ENCODE data around the gene GFOD1. TPM values are rescaled to one million over a fixed set of nuclear protein-coding genes. Genes with fewer than 3 reads are reported as not detected.

GFOD1 gene
- total and polyA plus RNA-seq, 2 donors (not counting 1 experiment from before 2014, with no cell fraction given) = 10.5 to 25.3 TPM

GRCh38 chr6:13372688-13373487 is 114.5 kb downstream of the GFOD1 start:
- DNase-seq (ENCODE audit: low read depth in 2 of 2) = no peak
- Histone ChIP-seq H3K79me2 (ENCODE audit: control insufficient read depth, insufficient read depth, low read length) (no peaks in the 10 kb centered on the region), H3K4me3 (replicated peaks in 1 of 4; ENCODE audit: control extremely low read depth in 1 of 4, insufficient read depth in 1 of 4, low read depth in 3 of 4, low read length in 4 of 4) (no peak overlapping the region), H4K20me1 (ENCODE audit: control insufficient read depth, extremely low read depth, insufficient read depth, low read length) (no peaks in the 10 kb centered on the region), H3K9ac (ENCODE audit: insufficient read depth, low read length) (no peak overlapping the region), H3K9me3 (ENCODE audit: control insufficient read depth, insufficient read depth, low read depth, low read length) (no peaks in the 10 kb centered on the region), H3K36me3 (ENCODE audit: control insufficient read depth, insufficient read depth, low read length) (no peaks in the 10 kb centered on the region), H3K27ac (ENCODE audit: insufficient read depth, low read length) (no peak overlapping the region), H2AFZ (ENCODE audit: low read length) (no peak overlapping the region), H3K27me3 (ENCODE audit: control insufficient read depth, insufficient read depth, low read length) (no peaks in the 10 kb centered on the region), H3K4me1 (ENCODE audit: control insufficient read depth, extremely low read depth, insufficient read depth, low read length) (peaks cover 6% of the 10 kb centered on the region), H3K4me2 (ENCODE audit: extremely low read depth, insufficient read depth, low read length) (no peak overlapping the region)
- TF ChIP-seq EZH2 (IDR thresholded peaks at IDR 0.05; ENCODE audit: low read length, missing control alignments) (no peak), CTCF (conservative IDR thresholded peaks at IDR 0.05 in 1 of 2, IDR thresholded peaks at IDR 0.05 in 1 of 2; ENCODE audit: low read depth in 1 of 2, low read length in 2 of 2) (no peak)

GRCh38 chr6:13372076-13372475 is 115.3 kb downstream of the GFOD1 start:
- H3K4me1 ChIP-seq (ENCODE audit: control insufficient read depth, extremely low read depth, insufficient read depth, low read length) = peaks cover 9% of the 10 kb centered on the region
- H3K36me3 ChIP-seq (ENCODE audit: control insufficient read depth, insufficient read depth, low read length) = no peaks in the 10 kb centered on the region
- H3K79me2 ChIP-seq (ENCODE audit: control insufficient read depth, insufficient read depth, low read length) = no peaks in the 10 kb centered on the region
- no peak overlapping the region for H3K4me3 ChIP-seq (replicated peaks in 1 of 4; ENCODE audit: control extremely low read depth in 1 of 4, insufficient read depth in 1 of 4, low read depth in 3 of 4, low read length in 4 of 4)
- no peaks in the 10 kb centered on the region for H3K27me3 ChIP-seq (ENCODE audit: control insufficient read depth, insufficient read depth, low read length)
- H3K9ac ChIP-seq (ENCODE audit: insufficient read depth, low read length) = no peak overlapping the region
- no peaks in the 10 kb centered on the region for H3K9me3 ChIP-seq (ENCODE audit: control insufficient read depth, insufficient read depth, low read depth, low read length)
- no peak for DNase-seq (ENCODE audit: low read depth in 2 of 2)
- no peaks in the 10 kb centered on the region for H4K20me1 ChIP-seq (ENCODE audit: control insufficient read depth, extremely low read depth, insufficient read depth, low read length)
- TF ChIP-seq EZH2 (IDR thresholded peaks at IDR 0.05; ENCODE audit: low read length, missing control alignments) (no peak), CTCF (conservative IDR thresholded peaks at IDR 0.05 in 1 of 2, IDR thresholded peaks at IDR 0.05 in 1 of 2; ENCODE audit: low read depth in 1 of 2, low read length in 2 of 2) (no peak)
- no peak overlapping the region for H3K27ac ChIP-seq (ENCODE audit: insufficient read depth, low read length)
- H3K4me2 ChIP-seq (ENCODE audit: extremely low read depth, insufficient read depth, low read length) = no peak overlapping the region
- no peak overlapping the region for H2AFZ ChIP-seq (ENCODE audit: low read length)

- Histone ChIP-seq H3K79me2 (ENCODE audit: control insufficient read depth, insufficient read depth, low read length) (no peaks in the 10 kb centered on the region), H3K4me1 (ENCODE audit: control insufficient read depth, extremely low read depth, insufficient read depth, low read length) (peaks cover 9% of the 10 kb centered on the region), H3K9me3 (ENCODE audit: control insufficient read depth, insufficient read depth, low read depth, low read length) (no peaks in the 10 kb centered on the region), H2AFZ (ENCODE audit: low read length) (no peak overlapping the region), H3K27ac (ENCODE audit: insufficient read depth, low read length) (no peak overlapping the region), H3K4me2 (ENCODE audit: extremely low read depth, insufficient read depth, low read length) (no peak overlapping the region), H3K27me3 (ENCODE audit: control insufficient read depth, insufficient read depth, low read length) (no peaks in the 10 kb centered on the region), H4K20me1 (ENCODE audit: control insufficient read depth, extremely low read depth, insufficient read depth, low read length) (no peaks in the 10 kb centered on the region), H3K36me3 (ENCODE audit: control insufficient read depth, insufficient read depth, low read length) (no peaks in the 10 kb centered on the region), H3K4me3 (replicated peaks in 1 of 4; ENCODE audit: control extremely low read depth in 1 of 4, insufficient read depth in 1 of 4, low read depth in 3 of 4, low read length in 4 of 4) (no peak overlapping the region), H3K9ac (ENCODE audit: insufficient read depth, low read length) (no peak overlapping the region)
- no peak for TF ChIP-seq CTCF (conservative IDR thresholded peaks at IDR 0.05 in 1 of 2, IDR thresholded peaks at IDR 0.05 in 1 of 2; ENCODE audit: low read depth in 1 of 2, low read length in 2 of 2)
- no peak for TF ChIP-seq EZH2 (IDR thresholded peaks at IDR 0.05; ENCODE audit: low read length, missing control alignments)
- DNase-seq (ENCODE audit: low read depth in 2 of 2) = no peak
Observed at GRCh38 chr6:13371421-13372072, 115.9 kb downstream of the GFOD1 start.

Measured in fibroblast of lung (primary cell).